Stimulated activated CD4-positive, alpha-beta T cell treated with anti-CD3 and anti-CD28 coated beads, Interleukin-15, amount 100 ng/mL, for 24 hours (primary cell): ENCODE results near the gene C6.
"Not testable (repeated sequence)": the region's sequence is repeated elsewhere in the genome, so short reads cannot be mapped to it uniquely, and the experiment has no call there.

Source experiments
- DNase-seq: peaks from one replicate; pipeline ENCODE4 v3.0.0-alpha.2; 2020

C6 gene

DNA sequence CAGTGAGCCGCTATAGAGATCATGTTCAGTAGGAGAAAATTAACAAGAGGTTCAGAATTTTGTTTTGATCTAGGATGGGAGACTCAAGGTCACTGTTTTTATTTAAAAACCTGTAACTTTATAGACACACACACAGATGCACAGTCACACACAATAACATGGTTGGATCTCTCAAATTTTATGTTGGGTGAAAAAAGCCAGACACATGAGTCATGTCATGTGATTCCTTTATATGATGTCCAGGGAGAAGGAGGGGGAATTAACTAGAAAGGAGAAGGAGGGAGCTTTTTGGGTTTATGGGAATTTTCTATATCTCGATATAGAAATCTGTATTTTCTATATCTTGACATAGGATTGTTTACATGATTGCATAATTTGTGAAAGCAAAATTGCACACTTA lies 17.1 kb downstream of the C6 start:
- DNase-seq: no peak

DNA sequence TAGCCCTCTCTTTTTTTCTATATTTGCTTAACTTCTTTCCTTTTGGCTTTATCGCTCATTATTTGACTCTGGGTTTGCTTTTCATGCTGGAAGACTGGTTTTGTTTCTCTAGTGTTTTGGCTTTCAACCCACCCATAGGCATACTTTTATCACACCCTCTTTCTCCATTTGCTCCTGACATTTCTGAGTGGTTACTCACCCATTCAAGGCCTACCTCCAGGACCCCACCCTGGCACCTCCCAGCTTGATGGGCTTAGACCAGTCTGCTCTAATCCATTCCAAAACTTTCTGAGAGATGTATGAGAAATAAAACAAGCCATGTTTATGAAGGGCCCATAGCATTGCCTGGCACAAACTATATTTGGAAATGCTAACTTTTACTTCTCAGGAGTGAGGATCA lies 18.1 kb downstream of the C6 start:
- no peak for DNase-seq

DNA sequence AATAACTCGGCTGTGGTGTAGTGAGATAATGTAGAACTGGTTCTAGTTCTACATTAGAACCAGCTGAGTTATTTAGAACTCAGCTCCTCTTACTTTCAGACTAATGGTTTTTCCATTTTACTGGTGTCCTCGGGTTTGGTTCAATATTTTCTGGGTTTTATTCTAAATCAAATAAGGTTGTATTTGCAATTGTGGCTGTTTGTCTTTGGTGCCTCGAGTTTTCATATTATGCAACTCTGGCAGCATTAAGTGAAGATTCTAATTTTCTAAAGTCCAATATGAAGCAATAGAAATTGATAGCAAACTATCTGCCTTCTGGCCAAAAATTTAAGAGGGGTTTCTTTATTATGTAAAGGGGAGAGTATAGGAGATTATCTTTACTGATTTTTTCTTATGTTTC lies 19.0 kb downstream of the C6 start:
- no peak for DNase-seq

DNA sequence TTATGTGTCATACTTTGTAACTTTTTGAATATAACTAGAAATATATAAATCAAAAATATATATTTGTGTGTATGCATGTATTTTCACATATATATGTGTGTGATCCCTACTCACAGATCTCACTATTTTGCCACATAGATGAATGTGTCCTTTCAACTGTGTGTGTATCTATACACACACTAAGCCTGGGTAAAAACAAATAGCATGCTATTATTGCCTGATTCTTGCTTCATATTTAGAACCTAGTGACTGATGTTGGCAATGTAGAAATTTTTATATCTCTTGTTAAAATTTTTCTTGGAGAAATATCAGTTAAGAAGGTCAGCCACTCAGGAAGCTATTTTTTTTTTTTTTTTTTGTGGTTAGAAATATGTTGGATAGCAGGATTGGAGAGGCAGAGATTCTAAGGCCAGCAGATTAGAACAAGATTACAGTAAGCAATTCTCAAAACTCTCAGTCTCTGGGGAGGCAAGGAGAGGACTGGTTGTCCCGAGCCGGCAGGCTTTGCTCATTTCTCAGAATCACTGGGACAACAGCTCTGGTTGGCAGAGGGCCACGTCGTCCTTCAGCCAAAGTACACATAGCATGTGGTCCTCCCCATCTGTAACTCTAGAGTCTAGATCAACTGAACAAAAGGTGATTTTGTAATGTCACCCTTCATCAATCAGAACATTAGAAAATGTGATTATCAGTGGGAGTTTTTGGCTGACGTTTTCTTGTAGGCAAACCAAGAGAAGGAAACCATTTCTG lies 19.7 kb downstream of the C6 start:
- DNase-seq: no peak

DNA sequence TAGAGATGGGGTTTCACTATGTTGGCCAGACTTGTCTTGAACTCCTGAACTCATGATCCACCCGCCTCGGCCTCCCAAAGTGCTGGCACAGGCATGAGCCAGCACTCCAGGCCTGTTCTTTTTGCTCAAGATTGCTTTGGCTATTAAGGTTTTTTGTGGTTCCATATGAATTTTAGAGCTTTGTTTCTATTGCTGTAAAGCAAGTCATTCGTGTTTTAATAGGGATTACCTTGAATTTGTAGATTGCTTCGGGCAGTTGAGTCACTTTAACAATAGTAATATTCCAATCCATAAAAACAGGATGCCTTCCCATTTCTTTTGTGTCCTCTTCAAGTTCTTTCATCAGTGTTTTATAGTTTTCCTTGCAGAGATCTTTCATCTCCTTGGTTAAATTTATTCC lies 22.1 kb downstream of the C6 start:
- DNase-seq: no peak

DNA sequence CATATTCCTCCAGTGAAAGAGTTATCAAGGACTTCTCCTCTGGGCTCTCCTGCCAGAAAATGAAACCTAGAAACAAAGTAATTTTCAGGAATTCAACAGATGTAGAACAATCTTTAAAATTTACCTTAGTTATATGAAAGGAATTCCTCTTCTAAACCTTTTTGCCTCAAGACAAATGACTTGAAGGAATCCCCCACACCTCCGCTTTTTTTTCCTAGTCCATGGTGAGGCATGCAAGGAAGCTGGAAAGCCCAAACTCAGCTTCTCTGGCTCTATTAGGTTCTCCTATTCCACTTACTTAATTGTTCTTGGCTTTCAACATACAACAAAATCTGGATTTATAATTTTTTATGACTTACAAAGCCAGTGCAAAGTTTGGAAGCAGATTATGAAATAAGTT lies 27.2 kb downstream of the C6 start:
- DNase-seq: no peak

DNA sequence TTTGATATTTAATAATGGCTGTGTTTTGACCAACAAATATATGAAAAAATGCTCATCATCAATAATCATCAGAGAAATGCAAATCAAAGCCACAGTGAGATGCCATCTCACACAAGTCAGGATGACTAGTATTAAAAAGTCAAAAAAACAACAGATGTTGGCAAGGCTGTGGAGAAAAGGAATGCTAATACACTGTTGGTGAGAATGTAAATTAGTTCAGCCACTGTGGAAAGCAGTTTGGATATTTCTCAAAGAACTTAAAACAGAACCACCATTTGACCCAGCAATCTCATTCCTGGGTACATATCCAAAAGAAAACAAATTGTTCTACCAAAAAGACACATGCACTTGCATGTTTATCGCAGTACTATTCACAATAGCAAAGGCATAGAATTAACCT lies 30.0 kb downstream of the C6 start:
- not testable (repeated sequence) for DNase-seq

DNA sequence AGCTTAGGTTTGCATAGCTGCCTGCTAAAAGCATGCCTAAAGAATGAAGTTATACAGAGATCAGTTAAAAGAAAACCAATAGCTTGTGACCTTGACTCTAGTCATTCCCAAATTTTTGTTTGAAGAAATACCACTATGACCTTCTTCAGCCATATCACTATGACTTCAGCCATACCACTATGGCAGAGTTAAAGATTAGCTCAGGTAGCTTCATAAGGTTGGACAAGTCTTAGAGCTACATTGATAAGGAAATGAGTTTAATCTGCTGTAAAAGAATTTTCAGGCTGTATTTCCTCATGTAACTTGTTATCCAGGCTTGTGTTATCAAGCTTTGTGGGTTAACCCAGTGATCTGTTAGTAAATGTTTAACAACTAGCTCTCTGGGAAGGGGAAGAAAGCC lies 30.7 kb downstream of the C6 start:
- no peak for DNase-seq

DNA sequence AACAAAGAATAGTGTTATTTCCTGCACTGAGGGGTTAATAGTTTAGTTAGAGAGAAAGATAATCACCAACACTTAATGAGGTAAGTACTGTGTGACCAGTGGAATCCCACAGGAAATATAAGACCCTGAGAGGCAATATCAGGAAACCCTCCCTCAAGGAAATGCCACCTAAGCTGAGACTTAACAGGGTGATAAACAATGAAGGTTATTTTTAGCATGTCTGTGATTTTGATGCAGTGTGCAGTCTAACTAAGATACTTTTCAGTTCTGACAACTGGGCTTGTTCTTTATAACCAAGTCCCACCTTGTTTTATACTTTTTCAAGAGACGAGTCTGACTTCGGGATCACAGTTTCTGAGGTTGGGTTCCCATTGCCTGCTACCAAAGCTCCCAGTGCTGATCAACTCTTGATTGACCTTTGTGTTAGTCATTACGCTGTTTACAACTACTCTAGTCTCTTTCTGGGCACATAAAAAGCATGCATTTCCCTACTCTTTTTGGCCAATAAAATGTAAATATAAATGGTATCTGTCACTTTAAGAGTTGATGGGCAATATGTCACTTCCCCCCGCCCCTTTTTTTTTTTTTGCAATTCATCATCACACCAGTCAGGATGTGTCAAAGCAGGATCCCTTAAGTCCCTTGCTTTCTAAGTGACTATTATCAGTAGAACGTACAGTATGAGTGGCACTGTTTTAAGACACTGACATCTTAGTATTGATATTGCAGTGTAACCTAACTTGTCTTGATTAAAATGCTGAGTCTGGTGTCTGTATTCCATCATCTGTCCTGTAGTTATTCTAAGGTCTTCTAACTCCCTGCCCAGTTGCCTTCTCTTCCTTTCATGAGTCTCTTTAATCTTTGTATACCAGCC lies 31.4 kb downstream of the C6 start:
- no peak for DNase-seq

DNA sequence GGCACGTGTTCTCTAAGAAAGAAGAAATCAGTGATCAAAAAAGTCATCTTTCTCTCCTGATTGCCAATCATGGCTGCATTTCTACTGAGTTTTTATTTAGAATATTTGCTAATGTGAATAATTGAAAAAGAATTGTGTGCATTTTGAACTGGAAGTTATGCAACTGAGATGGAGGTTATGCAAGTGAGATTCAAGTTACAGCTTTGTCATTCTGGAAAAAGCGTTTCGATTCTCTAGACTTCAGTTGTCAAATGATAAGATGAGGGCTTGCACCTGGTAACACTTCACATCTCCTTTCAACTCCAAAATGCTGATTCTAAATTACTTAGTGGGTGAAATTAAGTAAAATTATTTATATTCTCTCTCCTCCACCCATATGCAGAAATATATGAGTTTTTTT lies 36.4 kb downstream of the C6 start:
- no peak for DNase-seq

DNA sequence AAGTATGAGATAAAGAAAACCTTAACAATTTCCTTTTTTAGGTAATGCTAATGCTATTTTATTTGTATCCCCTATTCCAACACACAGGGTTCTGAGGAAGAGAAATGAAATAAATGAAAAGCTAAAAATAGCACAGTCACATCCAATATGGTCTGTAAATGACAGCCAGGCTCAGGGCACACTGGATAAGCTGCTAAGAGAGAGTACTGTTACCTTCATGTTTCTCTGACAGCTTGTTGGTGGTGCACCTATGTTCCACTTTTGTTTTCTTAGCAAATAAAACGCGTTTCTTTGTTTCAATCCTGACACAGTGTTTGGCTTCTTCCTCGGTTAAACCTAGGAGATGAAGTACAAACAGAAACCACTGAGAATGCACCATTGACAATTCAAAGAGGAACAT lies 41.3 kb downstream of the C6 start:
- no peak for DNase-seq

DNA sequence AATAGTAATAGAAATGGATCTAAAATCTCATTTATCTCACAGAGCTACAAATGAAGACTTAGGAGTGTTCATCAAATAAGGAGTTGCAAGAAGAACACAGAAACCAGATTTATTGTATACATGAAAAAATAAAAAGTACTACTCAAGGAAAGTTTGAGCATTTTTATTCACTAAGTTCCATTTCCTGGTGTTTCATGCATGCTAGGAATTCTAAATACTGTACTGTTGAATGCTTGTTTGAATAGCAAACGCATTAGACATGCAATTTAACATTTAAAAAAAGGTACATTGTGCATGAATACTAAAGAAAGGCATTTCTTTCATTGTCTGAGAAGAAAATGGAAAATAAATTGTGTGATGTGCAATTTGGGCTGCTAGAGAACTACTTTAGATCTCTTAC lies 52.1 kb downstream of the C6 start:
- no peak for DNase-seq

DNA sequence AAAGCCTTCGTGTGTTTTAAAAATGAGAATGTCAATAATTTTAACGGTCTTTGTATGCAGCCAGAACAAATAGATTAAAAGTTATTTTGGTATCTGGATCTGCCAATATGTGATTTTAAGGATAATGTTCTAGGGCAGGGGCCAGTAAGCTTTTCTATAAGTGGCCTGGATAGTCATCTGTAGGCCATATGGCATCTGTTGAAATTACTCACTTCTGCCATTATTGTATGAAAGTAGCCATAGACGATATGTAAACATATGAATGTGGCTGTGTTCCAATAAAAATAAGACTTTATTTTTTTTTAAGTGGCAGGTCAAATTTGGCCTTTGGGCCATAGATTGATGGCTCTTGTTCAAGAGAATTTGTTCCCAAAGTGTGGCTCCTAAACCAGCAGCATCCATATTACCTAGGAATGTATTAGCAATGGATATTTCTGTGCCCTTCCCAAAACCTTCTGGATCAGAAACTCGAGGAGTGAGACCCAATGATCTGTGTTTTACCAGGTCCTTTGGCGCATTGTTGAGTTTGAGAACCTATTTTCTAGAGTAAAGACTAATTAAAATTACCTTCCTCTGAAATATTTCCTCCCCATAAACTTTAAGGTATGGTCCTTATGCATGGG lies 55.9 kb downstream of the C6 start:
- no peak for DNase-seq

DNA sequence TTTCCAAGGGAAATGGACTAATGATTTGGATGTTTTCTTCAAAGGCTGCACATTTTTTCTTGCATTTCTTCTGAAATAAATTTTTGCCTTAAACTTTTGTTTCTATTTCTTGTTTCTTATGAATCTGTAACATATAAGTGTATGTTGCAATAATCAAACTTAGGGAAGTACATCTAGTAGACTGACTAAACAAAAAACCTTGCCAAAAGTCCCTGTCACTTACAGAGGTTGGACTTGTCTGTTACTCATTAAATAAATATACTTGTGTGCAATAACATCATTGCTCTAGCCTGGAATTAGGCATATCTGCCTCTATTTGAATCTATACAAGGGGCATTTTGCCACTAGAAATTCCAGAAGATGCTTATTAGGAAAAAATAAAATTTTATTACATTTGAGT lies 56.6 kb downstream of the C6 start:
- DNase-seq: no peak

DNA sequence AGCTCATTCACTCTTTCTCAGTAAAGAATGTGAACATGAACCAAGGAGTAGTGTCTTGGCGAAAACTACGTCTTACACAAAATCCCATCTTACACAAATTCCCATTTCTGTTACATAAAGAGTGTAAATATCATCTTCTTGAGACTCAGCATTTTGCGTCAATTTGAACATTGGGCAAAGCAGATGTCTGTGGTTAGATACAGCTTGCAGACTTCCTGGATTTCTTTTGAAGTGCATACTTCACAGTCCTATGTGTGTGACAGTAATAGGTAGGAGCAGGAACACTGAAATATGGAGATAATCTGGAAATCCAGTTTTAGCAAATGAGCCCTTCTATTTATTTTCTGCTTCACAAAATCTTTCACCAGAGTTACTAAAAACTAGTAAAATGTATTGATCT lies 58.8 kb downstream of the C6 start:
- DNase-seq: no peak

DNA sequence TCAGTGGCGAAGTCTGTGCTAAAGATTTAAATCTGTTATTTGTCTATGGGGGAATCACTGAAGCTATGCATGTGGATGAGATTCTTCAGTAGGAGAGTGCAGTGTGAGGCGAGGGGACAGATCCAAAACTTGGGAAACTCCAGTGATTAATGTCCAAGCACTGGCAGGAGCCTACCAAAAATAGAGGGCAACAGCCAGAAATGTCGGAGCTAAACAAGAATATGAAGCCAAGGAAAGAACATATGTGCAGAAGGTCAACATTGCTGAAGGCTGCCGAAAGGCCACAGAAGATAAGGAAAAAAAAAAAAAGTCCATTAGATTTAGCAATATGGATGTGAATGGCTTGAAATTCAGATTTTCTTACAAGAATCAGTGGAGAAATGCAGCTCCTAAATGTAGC lies 61.8 kb downstream of the C6 start:
- no peak for DNase-seq

DNA sequence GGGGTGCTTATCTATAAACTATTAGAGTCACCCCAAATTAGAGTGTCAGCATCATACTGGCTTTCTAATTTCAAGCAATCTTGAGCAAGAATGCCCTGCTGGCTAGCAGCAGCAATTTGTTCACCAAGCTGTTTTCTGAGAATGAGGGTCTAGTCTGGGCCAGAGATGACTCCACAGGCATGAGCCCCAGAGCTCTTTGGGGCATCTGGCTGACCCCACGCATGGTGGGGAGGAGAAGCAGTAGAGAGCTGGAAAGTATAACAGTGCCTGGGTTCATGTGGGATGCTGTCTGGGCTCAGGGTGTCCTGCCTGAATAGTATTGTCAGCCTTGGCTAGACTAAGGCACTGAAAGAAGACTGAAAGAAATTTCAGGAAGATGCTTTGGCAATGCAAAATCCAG lies 64.9 kb downstream of the C6 start:
- DNase-seq: no peak

DNA sequence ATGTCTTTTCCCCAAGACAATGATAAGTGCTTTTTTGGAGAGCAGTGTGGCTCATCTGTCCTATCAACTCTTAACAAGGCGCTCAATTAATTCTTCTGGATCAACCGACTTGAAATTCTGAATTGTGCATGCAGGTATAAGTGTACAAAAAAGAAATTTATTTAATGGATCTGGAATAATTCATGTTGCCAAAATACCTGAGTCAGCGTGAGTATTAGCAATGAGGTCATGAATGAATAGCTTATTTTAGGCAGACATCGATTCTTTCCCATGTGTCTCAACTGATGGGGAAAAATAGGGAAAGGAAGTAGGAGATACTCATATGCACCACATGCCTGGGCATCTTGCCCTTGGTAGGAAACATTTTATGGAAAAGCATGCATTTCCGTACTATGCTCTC lies 68.0 kb downstream of the C6 start:
- no peak for DNase-seq

DNA sequence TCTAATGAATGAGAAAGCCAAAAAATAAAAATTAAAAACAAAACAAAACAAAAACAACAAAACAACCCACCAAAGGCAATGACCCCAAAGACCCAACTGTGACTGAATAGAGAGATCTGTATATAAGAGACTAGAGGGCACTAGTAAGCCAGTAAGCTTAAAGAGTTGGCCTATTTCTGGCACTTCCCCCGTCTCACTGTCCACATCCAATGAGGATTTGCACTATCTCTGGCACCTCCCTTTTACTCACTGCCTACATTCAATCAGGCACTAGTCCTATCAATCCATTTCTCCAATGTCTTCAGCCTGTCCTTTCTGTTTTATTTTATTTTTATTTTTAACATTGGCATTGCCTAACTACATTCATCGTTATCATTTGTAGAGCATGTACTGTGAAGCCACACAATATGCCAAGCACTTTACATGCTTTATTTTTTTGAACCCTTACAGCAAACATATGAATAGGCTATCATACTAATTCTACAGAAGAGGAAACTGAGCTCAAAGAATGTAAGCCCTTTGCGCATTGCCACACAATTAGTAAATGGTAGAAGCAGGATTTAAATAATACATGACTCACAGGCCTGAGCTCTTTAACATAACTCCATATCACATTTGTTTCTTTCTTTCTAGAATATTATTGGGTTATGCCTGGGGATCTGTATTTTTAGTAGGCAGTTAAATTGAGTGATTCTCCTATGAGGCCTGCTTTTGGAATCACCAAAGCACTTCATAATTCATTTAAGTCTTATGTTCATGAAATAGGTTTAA lies 70.0 kb downstream of the C6 start:
- no peak for DNase-seq

DNA sequence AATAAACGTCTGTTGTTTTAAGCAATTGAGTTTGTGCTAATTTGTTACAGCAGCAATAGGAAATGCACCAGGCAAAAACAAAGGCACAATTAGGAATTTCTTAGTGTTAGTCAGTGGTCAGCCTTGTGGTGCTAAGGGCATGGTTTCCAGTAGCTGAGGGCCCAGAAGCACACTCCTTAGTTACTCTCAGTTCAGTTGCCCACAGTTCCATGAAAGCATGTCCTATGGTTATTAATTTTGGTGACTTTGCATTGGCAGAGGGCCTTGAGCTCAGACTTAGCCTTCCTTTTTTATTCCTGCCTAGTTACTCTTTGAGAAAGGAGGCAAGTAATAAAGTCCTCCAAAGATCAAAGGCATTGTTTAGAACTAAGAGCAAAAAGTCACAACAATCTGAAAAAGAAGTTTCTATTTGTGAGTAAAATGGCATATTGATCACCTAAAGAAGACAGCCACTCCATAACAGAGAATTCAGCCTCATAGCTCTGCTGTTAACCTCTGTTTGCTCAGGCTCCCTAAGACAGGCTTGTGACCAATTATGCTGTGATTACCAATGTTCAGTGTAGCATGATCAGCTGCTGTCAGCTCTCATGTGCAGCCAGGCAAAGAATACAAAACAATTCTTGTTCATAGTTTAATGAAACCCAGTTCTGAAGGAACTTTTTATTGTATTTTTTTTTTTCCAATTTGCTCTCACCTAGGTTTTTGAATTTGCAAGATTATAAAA lies 85.2 kb downstream of the C6 start:
- DNase-seq: no peak

DNA sequence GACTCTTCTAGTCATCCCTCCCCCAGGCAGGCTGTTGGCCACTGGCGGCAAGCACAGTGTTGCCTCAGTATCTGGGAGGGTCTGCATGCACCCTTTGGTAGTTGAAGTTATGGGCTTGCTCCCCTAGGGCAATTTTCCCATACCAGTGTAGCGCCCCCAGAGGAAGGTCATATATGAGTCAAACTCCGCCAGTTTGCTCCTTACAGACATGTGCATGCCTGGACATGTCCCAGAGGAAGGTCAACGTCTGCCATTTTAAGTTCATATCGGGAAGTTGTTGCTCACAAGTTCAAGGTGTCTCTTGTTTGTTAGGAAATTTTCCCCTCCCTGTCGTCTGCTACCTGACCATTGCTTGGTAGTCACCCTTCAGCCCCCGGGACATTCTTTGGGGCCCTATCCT lies 90.9 kb downstream of the C6 start:
- no peak for DNase-seq

DNA sequence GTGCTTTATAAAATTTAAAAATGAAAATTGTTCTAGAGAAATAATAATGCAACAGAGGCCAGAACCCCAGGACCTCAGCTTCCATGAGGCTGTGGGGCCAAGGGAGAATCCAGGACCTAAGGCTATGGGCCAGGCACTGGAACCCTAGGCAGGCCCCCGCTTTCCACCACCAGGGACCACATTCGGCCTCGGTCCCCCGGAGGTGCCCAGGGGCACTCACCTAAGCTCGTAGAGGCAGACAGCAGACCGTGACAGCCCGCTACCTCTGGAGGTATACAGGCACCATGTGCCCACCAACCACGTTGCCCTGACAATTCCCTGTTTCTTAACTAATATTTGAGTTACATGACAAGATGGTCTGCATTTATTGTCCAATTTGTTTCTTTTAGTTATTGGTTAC lies 92.7 kb downstream of the C6 start:
- no peak for DNase-seq

DNA sequence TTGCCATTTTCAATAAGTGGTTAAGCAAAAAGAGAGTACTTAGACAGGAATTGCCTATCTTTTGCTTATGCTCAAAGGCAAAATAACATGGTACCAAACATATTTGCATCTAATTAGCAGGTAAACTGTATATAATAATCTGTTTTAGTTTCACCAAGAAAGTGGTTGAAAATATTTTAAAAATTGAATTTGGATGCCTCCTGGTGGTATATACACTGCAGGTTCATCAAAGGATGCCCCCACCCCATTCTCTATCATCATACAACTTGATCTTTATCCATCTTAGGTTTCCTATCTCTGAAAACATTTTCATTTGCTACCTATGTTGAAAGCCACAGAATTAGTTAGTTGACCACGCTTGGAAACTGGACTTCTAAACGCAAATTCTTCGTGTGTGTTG lies 95.2 kb downstream of the C6 start:
- DNase-seq: no peak
